Activated CD4-positive, alpha-beta T cell treated with anti-CD3 and anti-CD28 coated beads, Interleukin-2, Interleukin-4, amounts not matched to agents 100 ng/mL and 50 ng/mL, durations not matched to agents 16 hours and 8 hours (primary cell): ENCODE data around the gene CREB3L2.
"Not testable (repeated sequence)": the region's sequence is repeated elsewhere in the genome, so short reads cannot be mapped to it uniquely, and the experiment has no call there.

ENCODE experiments used
- DNase-seq: peaks from one replicate; pipeline ENCODE4 v3.0.0-alpha.2; 2020; ENCODE audit warnings: low spot score

Gene CREB3L2

DNA sequence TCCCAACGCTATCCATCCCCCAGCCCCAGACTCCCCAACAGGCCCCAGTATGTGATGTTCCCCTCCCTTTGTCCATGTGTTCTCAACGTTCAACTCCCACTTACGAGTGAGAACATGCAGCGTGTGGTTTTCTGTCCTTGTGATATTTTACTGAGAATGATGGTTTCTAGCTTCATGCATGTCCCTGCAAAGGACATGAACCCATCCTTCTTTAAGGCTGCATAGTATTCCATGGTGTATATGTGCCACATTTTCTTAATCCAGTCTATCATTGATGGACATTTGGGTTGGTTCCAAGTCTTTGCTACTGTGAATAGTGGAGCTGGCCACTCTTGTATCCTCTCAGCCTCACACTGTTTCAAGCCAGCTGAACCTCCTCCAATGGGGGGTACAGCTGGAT lies 33.5 kb downstream of the CREB3L2 start:
- not testable (repeated sequence) for DNase-seq

DNA sequence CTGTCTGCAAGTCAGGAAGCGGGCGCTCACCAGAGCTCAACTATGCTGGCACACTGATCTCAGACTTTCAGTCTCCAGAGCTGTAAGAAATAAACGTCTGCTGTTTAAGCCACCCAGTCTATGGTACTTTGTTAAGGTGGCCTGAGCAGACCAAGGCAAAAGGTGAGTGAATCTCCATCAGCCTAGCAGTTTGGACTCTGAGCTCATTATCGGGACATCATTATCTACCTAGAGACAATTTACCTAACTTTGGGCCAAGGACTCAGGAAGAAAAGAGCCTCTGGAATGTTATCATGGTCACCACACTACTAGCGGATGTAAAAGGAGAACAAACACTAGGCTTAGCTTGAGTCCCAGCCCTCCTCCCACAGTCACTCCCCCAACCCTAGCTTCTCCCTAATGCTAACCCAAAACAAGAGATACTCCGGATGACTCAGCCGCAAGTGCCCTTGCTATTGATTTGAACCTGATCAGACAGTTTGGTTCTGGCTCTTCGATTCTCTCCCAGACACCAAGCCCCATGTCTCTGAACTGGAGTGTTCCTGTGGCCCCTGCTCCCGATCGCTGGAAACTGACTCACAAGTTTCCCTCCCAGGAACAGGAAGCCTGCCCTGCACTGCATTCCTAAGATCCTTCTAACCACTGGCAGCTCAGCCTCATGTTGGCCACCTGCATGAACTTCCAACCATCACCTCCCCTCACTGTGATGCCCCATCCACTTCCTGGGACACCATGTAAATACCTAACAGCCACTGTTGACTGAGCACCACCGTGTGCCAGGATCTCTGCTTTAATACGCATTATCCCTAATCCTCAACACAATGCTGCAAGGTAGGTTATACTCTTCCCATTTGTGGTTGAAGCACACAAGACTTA lies 34.5 kb downstream of the CREB3L2 start:
- no peak for DNase-seq

DNA sequence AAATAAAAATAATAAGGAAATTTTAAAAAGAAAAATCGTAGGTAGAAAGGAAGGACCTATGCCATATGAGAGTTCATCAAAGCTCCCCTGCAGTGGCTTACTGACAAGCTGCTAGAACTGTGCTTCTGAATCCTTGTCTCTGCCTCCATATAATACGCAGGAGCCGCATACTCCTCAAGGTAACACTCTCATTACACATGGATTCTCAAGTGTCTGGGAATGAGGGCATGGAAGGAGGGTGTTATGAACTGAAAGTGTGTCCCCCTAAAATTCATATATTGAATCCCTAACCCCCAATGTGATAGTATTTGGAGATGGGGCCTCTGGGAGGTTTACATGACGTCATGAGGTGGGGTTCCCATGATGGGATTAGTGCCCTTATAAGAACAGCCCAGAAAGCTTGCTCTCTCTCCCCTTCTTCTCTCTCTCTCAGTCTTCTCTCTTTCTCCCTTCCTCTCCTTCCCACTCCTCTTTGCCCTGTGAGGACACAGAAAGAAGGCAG lies 35.2 kb downstream of the CREB3L2 start:
- DNase-seq, result no peak

DNA sequence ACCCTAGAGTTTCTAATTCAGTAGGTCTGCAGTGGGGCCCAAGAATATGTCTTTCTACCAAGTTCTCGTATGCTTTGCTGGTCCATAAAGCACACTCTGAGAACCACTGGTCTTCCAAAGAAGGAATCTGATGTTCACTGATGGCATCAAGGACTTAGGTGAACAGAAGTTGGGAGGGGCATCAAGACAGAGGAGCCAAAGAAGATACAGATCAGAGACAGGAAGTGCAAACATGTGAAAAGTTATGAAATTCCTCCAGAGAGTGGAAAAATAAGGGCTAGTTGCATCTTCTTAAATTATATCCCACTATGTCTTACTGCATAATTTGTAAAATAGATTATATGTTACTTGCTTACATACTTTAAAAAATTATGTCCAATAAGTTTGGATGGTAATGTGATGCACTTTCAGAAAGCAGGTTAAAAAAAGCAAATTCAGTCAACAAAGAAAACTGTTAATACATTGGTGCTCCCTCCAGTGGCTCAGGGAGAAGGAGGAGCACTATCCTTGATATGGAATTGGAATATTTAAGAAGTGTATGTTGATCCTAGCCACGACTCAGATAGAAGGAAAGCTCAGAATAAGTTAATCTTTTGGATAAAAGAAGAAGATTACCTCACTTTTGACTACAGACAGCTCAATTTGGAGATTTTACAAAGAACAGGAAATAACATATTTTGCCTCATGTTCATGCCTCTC lies 35.8 kb downstream of the CREB3L2 start:
- no peak for DNase-seq

DNA sequence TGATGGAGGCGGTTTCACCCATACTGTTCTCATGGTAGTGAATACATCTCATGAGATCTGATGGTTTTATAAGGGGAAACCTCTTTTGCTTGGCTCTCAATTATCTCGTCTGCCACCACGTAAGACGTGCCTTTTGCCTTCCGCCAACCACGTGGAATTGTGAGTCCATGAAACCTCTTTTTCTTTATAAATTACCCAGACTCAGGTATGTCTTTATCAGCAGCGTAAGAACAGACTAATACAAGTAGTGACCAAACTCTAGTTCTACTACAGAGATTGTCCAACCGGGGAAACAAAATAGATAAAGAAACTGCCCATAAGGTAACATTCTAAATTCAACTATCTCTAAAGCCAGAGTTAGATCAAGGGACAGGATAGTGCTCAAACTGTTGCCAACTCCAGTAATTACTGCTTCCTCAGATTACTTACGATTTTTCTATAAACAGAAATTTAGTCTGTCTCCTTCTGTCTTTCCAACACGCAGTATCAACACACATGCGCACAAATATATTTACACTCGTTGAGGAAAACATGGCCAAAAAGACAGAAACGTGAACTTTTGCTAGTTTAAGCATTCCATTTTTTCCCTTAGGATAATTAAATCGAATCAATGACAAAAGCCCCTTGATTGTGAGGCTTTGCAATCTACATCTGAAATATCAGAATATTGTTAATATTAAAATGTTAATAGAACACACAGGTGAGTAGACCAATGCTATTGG lies 36.9 kb downstream of the CREB3L2 start:
- no peak for DNase-seq

DNA sequence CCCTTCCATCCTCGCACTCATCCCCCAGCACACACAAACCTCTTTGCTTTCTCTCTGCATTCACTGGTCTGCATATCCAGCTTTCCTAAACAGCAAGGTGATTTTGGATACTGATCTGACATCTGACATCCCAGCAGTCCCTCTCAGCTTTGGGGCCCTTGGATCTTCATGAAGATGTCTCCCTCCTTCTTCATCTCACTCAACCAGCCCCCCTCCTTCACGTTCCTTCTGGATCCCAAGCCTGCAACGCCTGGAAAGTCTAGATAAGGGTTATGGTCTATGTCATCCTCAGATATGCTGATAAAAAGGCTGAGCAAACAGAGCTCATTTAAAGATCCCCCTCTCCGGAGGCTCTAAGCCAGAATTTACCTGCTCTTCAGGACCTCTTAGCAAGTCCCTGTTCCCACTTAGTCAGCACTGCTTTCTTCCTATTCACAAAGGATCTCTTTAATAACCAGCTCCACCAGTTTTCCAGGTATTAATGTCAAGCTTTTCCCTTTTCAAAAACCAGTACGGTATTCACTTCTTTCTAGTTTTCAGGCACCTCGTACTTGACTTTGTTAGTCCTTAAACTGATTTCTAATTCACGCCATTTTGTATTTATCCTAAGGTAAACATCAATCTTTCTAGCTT lies 38.9 kb downstream of the CREB3L2 start:
- DNase-seq, result no peak

DNA sequence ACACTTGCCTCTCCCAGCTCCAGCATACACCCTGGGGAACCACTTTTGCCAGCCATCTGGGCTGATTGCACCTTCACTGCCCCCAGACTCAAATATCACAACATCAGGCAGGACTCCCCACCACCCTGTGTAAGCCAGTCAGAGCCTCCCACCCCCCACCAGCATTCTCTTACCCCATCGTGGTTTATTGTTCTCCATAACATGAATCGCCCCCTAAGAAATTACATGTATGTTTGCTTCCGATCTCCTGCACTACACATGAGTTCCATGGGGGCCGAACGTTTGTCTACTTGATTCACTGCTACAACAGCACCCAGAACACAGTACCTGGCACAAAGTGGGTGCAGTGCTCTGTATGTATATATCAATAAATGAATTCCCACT lies 39.4 kb downstream of the CREB3L2 start:
- no peak for DNase-seq

DNA sequence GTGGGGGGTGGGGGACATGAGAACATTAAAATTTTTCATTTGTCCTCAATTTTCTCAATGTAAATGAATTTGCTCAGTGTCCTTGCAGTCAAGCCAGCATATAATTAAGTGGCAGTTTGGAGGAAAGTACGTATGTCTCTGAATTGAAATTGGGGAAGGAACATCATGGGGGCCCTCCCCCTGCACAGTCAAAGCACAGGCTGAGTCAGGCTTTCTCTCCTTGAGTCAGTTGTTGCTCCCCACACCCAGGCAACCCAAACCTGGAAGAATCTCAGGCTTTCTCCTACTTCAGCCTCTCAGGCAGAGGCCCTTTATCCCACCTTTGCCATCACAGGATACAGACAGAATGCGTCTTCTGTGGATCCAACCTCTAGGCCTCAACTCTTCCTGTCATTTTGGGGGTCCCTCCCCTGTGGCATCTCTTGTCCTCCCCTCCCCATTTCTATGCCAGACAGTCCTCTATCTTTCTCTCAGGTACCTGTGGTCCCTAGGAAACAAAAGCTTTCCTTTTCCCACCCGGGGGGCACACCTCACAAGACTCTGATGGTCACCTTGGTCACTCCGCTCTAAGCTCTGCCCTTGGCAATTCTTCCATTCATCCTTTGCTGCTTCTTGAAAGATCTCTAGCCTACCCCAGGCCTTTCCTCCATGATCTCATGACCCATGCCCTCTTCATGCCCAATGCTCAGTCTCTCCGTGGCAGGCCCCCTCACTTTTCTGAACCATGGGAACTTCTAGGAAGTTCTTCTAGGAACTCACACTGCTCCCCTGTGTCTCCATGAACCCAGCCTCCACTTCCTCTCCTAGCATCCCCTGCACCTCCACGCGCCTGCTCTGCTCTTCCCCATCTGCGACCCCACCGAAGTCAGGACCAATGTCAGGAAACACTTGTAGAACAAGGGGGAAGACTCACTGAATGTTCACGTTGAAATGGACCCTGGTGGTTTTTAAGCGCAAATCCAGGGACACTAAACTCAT lies 40.4 kb downstream of the CREB3L2 start:
- DNase-seq, result peak; percentile 53

DNA sequence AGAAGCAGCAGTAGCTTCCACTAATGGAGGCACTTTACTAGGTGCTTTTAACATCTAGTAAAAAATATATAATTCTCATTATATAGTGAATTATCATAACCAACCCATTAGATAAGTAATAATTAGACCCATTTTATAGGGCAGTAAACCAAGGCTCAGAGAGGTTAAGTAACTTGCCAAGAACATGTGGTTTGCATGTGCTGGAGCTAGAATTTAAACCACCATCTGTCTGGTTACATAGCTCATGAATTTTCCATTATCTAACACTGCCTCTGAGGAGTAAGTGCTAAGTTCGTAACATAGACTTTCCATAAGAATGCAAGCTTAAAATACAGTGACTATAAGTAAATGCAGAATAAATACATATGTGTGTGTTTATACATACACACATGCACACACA lies 41.9 kb downstream of the CREB3L2 start:
- no peak for DNase-seq

DNA sequence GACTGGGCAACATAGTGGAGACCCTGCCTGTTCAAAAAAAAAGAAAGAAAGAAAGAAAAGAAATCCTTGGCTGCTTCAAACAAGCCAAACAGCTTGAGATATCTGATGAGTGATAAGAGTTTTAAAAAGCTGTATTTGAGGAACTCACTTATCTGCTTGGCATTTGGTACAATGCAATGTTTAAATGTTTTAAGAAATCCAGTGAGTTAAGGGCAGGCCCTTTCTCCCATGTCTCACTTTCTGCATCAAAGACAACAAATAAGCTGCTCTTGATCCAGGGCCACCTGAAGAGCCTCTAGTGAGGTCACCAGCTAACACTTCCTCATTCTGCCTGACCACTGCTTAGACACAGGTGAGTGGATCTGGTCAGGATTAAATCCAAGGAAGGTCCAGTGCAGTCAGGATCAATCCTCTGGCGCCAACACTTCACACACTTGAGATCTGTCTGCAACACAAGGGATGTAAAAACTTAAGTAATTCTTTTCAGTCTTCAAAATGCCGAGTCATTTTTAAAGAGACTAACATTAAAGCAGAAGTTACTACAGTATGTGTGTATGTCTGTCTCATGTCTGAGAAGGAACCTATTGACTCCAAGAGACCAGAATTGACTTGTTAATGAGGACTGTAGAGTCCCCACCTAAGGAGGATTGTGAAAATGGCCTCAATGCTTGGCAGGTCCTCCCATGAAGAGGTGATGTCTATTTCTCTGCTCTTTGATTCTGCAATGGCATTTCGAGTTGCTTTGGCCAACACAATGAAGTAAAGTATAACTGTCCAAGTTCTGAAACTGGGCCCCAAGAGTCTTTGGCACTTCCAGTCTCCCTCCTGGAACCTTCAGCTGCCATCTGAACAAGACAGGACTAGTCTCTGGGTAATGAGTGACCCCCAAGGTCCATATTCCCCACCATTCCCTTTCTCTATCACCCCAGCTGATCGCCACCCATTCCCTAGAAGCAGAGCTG lies 43.1 kb downstream of the CREB3L2 start:
- no peak for DNase-seq

DNA sequence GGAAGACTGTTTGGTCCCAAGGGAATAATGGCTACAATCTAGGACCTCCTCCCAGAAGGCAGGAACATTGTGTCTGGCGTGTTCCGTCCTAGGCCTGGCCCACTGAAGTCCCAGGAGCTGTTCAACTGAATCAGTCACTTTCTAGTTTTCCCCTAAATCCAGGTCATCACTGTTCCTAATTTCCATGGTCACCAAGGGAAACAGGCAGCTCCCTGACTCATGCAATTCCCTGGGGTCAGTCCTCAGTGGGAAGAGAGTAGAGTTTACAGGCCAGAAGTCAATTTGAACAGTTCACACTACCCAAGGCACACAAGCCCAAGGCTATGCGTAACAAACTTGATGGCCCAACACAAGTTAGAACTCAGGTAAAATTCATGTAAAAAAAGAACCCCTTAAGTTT lies 44.0 kb downstream of the CREB3L2 start:
- no peak for DNase-seq

DNA sequence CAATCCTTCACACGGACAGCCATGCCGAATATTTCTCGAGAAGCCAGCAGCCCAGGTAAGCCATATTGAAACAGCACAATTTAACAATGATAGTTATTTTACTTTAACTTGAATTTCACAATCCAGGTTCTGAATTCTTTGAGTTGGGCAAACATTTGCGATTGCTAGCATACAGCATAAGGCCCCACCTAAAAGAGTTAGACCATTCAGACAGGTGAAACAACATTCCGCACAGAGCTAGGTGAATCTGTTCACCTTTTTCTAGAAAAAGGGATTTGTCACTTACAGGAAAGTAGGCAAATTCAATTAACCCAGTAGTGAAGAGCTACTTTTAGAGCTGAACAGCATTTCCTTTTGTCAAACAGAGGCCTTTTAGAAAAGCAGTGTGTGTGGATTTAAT lies 45.3 kb downstream of the CREB3L2 start:
- DNase-seq, result no peak

DNA sequence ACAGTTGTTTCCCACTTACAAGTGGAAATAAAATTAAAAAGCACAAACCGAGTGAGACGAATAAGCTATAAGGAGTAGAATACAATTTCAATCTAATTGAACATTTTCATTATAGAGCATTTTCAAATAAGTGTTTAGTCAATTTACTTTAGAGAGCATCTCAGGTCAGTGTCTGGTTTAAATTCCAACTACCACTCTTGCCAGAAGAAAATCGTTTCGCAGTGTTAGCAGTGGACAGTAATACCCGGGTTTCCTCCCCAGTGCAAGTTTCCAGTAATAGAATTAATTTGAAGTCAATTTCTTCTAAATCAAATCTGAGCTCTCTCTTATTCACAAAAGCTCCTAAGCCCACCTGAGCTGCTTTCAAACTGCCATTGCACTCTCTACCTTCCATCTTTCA lies 45.7 kb downstream of the CREB3L2 start:
- DNase-seq, result no peak

DNA sequence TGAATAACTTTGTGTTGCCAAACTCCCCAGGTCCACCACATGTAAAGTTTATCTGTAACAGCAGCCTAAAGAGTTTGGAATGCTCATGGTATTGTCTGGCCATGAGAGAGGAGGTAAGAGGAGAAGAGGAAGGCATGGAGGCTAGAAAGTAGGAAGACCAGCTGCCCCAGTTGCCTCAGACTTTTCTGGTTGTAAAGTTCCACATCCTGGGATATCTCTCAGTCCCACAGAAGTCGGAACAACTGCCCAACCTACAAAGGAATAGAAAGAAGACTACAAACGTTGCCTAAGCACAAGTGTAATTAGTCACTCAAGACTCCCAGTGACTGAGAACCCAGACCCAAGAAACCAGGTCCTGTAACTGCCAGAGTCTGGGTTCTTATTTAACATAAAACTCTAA lies 47.3 kb downstream of the CREB3L2 start:
- no peak for DNase-seq

DNA sequence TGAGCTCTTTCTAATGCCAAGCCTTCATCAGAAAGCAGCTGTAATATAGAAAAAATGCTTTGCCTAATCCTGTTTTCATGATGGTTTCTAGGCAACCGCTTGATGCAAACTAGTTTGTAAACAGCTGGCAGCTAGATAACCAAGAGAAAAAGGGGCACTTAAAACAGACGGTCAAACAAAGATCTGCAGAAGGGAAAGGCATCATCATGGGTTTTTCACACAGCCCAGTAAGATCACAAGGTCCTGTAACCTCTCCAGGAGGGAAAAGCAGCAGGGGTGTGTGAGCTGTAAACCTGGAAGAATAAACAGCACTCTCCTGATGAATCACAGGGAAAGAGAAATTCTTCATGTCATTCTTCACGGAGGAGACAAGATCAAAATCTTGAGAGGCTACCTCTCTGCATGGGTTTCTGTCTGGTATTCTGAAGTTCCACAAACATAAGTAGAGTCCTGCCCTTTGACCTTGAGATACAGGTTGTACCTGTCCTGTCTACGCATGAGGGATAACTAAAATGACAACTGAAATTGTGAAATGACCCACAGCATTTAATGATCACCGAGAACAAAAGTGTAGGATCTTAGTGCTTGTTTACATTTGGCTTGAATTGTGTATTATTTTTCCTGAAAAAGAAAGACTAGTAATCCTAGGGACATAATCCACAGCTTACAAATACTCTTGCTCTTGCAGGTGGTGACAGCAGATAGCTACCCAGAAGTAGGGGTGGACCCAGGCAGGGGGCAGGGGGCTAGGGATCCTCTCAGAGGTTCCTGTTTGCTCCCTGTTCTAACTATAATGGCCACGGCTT lies 48.0 kb downstream of the CREB3L2 start:
- DNase-seq, result no peak

DNA sequence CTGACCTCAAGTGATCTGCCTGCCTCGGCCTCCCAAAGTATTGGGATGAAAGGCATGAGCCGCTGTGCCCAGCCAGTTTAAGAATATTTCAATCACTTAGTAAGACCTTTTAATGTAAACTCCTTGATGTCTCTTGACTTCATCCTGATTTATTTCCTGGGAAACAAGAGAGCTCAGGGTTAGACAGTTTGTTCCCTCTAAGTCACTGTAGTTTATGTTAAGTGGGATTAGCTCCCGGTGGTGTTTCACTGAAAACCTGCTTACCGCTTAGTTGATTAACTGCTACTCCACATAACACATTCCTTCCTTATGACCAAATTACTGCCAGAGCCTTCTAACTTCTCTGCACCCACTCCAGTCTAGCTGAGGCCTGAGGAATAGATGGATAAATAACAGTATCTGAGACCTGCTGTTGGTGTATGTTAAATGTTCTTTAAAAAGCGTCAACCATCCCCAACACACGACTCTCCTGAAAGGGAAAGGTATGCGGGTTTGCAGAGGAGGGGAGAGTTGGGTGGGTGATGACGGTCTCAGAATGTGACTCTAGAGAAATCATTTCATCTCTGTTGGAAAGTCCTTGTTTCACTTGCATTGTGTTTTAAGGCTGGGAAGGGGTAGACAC lies 48.7 kb downstream of the CREB3L2 start:
- no peak for DNase-seq

DNA sequence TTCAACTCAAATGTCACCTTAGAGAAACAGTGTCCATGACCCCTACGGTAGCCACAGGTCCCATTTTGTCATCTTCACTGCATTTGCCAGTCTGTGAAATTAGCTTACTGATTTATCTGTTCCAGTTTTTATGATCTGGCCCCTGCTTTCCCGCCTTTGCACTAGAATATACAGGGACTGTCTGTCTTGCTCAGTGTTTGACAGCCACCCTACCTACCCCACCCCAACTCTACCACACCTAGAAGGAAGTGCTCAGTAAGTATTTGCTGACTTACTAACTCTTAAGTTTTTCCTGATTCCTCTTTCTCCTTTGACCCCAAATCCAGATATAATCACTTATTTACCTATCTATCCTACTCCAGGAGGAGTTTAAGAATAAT lies 49.5 kb downstream of the CREB3L2 start:
- no peak for DNase-seq

DNA sequence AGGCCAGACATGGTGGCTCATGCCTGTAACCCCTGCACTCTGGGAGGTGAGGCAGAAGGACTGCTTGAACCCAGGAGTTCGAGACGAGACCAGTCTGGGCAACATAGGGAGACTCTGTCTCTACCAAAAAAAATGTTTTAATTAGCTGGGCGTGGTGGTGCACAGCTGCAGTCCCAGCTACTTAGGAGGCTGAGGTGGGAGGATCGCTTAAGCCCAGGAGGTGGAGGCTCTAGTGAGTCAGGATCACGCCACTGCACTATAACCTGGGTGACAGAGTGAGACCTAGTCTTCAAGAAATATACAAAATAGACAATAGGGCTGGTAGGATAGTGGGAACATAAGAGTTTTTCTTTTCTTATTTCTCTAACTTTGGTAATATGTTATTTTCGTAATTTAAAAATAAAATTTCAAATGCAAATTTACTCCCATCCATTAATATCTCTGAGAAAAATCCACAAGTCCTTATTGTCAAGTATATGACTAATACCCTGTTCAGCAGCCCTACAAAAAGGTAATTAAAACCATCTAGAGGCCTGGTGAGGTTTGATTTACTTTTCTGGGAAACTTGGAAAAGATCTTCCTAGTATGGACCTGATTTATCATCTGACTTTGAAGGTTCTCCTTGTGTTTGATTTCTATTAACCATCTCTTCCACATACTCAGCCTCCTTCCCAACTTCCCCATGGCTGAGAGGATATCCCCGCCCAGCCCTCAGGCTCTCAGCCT lies 50.0 kb downstream of the CREB3L2 start:
- no peak for DNase-seq
